ENCODE results near the gene DUSP8.
"Not testable (repeated sequence)": the region's sequence is repeated elsewhere in the genome, so short reads cannot be mapped to it uniquely, and the experiment has no call there.

DNA sequence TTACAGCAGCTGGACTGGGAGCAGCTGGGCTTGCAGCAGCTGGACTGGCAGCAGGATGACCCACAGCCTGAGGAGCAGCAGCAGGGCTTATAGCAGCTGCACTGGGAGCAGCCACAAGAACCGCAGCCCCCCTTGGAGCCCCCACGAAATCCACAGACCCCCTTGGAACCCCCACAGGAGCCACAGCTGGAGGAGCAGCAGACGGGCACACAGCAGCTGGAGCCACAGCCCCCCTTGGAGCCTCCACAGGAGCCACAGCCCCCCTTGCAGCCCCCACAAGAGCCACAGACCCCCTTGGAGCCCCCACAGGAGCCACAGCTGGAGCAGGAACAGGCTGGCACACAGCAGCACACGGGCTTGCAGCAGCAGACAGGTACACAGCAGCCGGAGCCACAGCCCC, 35.8 kb upstream of the DUSP8 start:
- TF ChIP-seq POLR2AphosphoS5, EP300 (IDR thresholded peaks at IDR 0.05): not testable (repeated sequence)
- TF ChIP-seq, protein P1, sequence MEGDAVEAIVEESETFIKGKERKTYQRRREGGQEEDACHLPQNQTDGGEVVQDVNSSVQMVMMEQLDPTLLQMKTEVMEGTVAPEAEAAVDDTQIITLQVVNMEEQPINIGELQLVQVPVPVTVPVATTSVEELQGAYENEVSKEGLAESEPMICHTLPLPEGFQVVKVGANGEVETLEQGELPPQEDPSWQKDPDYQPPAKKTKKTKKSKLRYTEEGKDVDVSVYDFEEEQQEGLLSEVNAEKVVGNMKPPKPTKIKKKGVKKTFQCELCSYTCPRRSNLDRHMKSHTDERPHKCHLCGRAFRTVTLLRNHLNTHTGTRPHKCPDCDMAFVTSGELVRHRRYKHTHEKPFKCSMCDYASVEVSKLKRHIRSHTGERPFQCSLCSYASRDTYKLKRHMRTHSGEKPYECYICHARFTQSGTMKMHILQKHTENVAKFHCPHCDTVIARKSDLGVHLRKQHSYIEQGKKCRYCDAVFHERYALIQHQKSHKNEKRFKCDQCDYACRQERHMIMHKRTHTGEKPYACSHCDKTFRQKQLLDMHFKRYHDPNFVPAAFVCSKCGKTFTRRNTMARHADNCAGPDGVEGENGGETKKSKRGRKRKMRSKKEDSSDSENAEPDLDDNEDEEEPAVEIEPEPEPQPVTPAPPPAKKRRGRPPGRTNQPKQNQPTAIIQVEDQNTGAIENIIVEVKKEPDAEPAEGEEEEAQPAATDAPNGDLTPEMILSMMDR (IDR thresholded peaks at IDR 0.05), result not testable (repeated sequence)

Measured in suprapubic skin (tissue), 4 donors.